GM12874 (cell line): Measurements from ENCODE around the gene SDK2.

Source experiments
- CTCF ChIP-seq: IDR thresholded peaks from 2 replicates; pipeline ENCODE4 v1.5.1; 2011; ENCODE audit warnings: low read depth, mild to moderate bottlenecking, control low read depth, low read length, moderate library complexity; ENCODE audit not compliant: insufficient read depth

The SDK2 gene

DNA sequence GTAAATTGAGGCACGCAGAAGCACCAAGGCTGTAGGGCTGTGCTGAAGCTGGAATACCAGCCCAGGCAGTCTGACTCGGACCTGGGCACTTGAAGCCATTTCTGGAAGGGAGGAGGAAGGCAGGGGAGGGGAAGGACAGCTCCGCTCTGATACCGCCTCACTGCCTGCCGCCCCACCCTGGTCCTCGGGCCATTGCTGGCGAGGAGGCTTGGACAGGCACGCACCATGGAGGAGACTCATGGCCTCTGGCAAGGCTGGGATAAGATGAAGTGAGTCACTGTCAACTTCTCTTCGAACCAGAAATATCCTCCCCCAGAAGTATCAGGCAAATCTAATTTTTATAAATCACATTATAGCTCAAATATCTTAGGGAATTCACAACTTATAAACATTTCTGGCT is 81.3 kb downstream of the SDK2 start:
- no peak for TF ChIP-seq CTCF

GRCh38 chr17:73561111-73561510 is 83.1 kb downstream of the SDK2 start:
- no peak for TF ChIP-seq CTCF

DNA sequence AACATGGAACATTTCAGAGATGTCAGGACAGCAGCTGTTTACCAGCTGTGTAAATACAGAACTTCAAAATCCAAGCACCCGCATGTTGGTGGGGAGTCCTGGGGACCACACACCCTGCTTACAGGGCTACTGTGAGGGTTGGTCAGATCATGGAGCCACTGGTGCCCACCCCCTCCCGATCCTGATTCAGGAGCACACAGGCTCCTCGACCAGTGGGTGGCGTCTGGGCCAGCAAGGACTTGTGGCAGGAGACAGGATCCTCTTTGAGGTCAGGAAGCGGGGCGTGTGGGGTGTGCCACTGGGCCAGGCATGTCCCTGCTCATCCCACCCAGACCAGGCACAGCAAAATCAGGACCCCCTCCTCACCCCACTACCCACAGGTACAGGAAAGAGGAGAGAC is 83.6 kb downstream of the SDK2 start:
- no peak for TF ChIP-seq CTCF

- no peak for TF ChIP-seq CTCF
Measured at GRCh38 chr17:73559532-73559931, 84.7 kb downstream of the SDK2 start.

- no peak for TF ChIP-seq CTCF
Measured at GRCh38 chr17:73555199-73555960, 88.9 kb downstream of the SDK2 start.

DNA sequence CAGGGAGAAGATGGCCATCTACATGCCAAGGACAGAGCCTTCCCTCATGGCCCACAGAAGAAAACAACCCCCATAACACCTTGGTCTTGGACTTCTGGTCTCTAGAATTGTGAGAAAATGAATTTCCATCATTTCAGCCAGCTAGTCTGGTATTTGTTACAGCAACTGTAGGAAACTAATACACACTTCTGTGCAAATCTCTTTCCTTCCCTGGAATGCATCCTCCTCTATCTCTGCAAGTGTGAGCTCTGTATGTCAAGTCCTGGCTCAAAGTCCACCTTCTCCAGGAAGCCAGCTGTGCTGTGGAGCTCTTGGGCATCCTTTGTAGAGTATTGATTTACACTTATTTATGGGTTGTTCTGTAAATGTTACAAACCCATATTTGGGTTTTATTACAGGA is 89.7 kb downstream of the SDK2 start:
- TF ChIP-seq CTCF, result no peak

- TF ChIP-seq CTCF, result no peak
Measured at GRCh38 chr17:73553311-73553710, 90.9 kb downstream of the SDK2 start.
